ENCODE data around the gene TAOK3. TPM values are rescaled to one million over a fixed set of nuclear protein-coding genes. Genes with fewer than 3 reads are reported as not detected.
A peak's percentile ranks its signal among the peaks of the same experiment; 100 is the strongest.

Gene TAOK3
- total and polyA plus RNA-seq, 2 of the 8 experiments (the other 6 are each of a cell fraction or from before 2014, with no cell fraction given) = 5.2 to 9.3 TPM

- WGBS, 2 experiments (ENCODE audit: extremely low coverage in 1 of 2, insufficient coverage in 1 of 2, insufficient read length in 1 of 2, insufficient replicate concordance in 2 of 2, low coverage in 1 of 2, low lambda C conversion rate in 2 of 2, missing lambda C conversion rate in 1 of 2) = 85% methylated on average over 10 of the region's 10 CpGs; no CpG with 5 or more reads in 1 of the 2 experiments
- Histone ChIP-seq H3K79me1 (ENCODE audit: low read depth, low read length) (no peaks in the 10 kb centered on the region; the same call in none of the 2 replicates), H3K9me3 (ENCODE audit: insufficient read depth in 2 of 2, low read depth in 1 of 2, low read length in 1 of 2) (no peaks in the 10 kb centered on the region), H3K27ac (ENCODE audit: low read depth, low read length) (no peak overlapping the region), H4K8ac (ENCODE audit: extremely low read depth, insufficient read depth, low read length) (no peak overlapping the region), H4K91ac (replicated peaks; ENCODE audit: insufficient read length, low read length) (no peak overlapping the region), H3K14ac (ENCODE audit: insufficient read length) (no peak overlapping the region), H3K4ac (replicated peaks; ENCODE audit: insufficient read length, low read depth, low read length) (peak overlapping the region; percentile 2), H4K20me1 (replicated peaks in 1 of 2; ENCODE audit: control insufficient read depth in 1 of 2, insufficient read depth in 2 of 2, low read length in 2 of 2) (peaks cover 5 to 6% of the 10 kb centered on the region in 2 experiments), H3K4me1 (replicated peaks in 1 of 4; ENCODE audit: control insufficient read depth in 3 of 4, insufficient read depth in 4 of 4, low read length in 3 of 4) (peaks cover 0 to 3% (median 0%) of the 10 kb centered on the region in 4 experiments; a peak in 4 of 7 replicates), H3K56ac (replicated peaks; ENCODE audit: insufficient read length, low read depth, low read length) (peak overlapping the region; percentile 77), H2BK5ac (ENCODE audit: low read depth, low read length) (peak overlapping the region; percentile 74; the same call in 1 of the 2 replicates), H3K4me2 (ENCODE audit: insufficient read depth in 1 of 2, low read depth in 2 of 2, low read length in 2 of 2) (peak overlapping the region; percentile 73 to 79), H2AFZ (ENCODE audit: low read length) (no peak overlapping the region), H2BK120ac (replicated peaks; ENCODE audit: low read depth, low read length) (peak overlapping the region; percentile 75), H2BK15ac (ENCODE audit: low read length) (no peak overlapping the region), H2BK20ac (ENCODE audit: low read length) (no peak overlapping the region), H3K23me2 (ENCODE audit: low read depth, low read length) (peaks cover 11% of the 10 kb centered on the region; the same call in 1 of the 2 replicates), H3K23ac (ENCODE audit: insufficient read length) (no peak overlapping the region), H3K36me3 (ENCODE audit: control insufficient read depth in 2 of 4, insufficient read depth in 4 of 4, low read length in 3 of 4) (peaks cover 13 to 48% (median 29%) of the 10 kb centered on the region in 4 experiments; a peak in 7 of 8 replicates), H3K18ac (ENCODE audit: extremely low read depth, low read length) (no peak overlapping the region), H3K9ac (replicated peaks in 1 of 4; ENCODE audit: extremely low read depth in 1 of 4, low read depth in 3 of 4, low read length in 3 of 4) (peak overlapping the region in 3 of 4 experiments; percentile 83 to 89 (median 88); a peak in 5 of 7 replicates), H3K79me2 (ENCODE audit: control insufficient read depth in 1 of 2, insufficient read depth in 2 of 2, low read length in 2 of 2) (peaks cover 8 to 51% of the 10 kb centered on the region in 2 experiments), H3K4me3 (ENCODE audit: extremely low read depth in 1 of 4, insufficient read depth in 2 of 4, low read depth in 3 of 4, low read length in 4 of 4) (peak overlapping the region; percentile 86 to 97 (median 91)), H2BK12ac (ENCODE audit: low read depth, low read length) (0 out of 2 replicates have a peak overlapping the region, but pooled peaks have one; percentile 17), H3K27me3 (replicated peaks in 1 of 4; ENCODE audit: control insufficient read depth in 3 of 4, extremely low read depth in 1 of 4, insufficient read depth in 3 of 4, low read length in 3 of 4) (no peaks in the 10 kb centered on the region), H2AK5ac (ENCODE audit: low read depth, low read length) (no peak overlapping the region), H4K5ac (ENCODE audit: insufficient read length, low read depth, low read length) (no peak overlapping the region)
- ChIA-PET POLR2A (ENCODE audit: partially characterized antibody) (interaction anchor here (0.6 to 10.2 kb wide), 9 partner anchors 14 to 75 kb away, joined by 3 to 130 read pairs (median 5); partner anchors contain the start of gene VSIG10), CTCF (ENCODE audit: partially characterized antibody) (interaction anchor here (0.5 to 5.0 kb wide), 7 partner anchors 11 to 239 kb away, joined by 3 to 24 read pairs (median 3); no protein-coding TSS in a partner anchor)
- no peak for FAIRE-seq
- peak; percentile 50; the same call in 1 of the 2 replicates for TF ChIP-seq KDM1A (IDR thresholded peaks at IDR 0.05; ENCODE audit: borderline replicate concordance, low read length)
- TF ChIP-seq CHD2 (IDR thresholded peaks at IDR 0.05; ENCODE audit: low read length) = no peak
- no peak for DNase-seq (ENCODE audit: low read depth in 1 of 2, low spot score in 2 of 2)
These were observed 235.5 kb downstream of the TAOK3 start for GRCh38 chr12:118137148-118137678.
